ENCODE results near the gene TMEM60.

Gene TMEM60

DNA sequence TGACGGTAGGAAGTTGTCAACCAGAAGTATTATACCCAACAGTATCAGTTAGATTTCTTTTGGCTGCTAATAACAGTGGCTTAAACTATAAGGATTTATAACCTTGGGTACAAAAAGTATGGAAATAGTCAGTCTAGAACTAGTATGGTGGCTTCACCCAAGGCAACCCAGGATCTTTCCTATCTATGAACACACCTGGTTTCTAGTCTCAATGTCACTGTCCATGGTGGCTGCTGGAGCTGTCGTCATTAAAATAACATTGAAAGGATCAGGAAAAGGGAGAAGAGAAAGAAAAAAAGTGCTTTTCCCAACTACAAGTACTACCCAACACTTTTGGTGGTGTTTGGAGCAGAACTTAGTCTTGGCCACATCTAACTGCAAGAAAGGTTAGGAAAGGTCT lies 28.1 kb upstream of the TMEM60 start:
- H3K36me3 ChIP-seq (ENCODE audit: insufficient read depth): no peaks in the 10 kb centered on the region; the same call in 1 of the 2 replicates
- no peaks in the 10 kb centered on the region for H3K4me1 ChIP-seq (ENCODE audit: low read depth, poor library complexity, severe bottlenecking)
- no peak overlapping the region for H3K4me2 ChIP-seq
- H4K20me1 ChIP-seq (ENCODE audit: insufficient read depth): no peaks in the 10 kb centered on the region
- no peak overlapping the region for H3K9ac ChIP-seq
- H3K79me2 ChIP-seq (ENCODE audit: insufficient read depth, low read depth): peaks cover 9% of the 10 kb centered on the region; the same call in 1 of the 2 replicates
- no peak overlapping the region for H2AFZ ChIP-seq (ENCODE audit: low read depth)
- TF ChIP-seq, protein P1, sequence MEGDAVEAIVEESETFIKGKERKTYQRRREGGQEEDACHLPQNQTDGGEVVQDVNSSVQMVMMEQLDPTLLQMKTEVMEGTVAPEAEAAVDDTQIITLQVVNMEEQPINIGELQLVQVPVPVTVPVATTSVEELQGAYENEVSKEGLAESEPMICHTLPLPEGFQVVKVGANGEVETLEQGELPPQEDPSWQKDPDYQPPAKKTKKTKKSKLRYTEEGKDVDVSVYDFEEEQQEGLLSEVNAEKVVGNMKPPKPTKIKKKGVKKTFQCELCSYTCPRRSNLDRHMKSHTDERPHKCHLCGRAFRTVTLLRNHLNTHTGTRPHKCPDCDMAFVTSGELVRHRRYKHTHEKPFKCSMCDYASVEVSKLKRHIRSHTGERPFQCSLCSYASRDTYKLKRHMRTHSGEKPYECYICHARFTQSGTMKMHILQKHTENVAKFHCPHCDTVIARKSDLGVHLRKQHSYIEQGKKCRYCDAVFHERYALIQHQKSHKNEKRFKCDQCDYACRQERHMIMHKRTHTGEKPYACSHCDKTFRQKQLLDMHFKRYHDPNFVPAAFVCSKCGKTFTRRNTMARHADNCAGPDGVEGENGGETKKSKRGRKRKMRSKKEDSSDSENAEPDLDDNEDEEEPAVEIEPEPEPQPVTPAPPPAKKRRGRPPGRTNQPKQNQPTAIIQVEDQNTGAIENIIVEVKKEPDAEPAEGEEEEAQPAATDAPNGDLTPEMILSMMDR (conservative IDR thresholded peaks at IDR 0.05; ENCODE audit: low read depth, low read length): no peak
- no peak overlapping the region for H3K4me3 ChIP-seq (IDR thresholded peaks at IDR 0.05; ENCODE audit: insufficient read depth, low read depth, low read length)
- no peaks in the 10 kb centered on the region for H3K27me3 ChIP-seq (ENCODE audit: insufficient read depth, low read depth)
- no peak overlapping the region for H3K27ac ChIP-seq

DNA sequence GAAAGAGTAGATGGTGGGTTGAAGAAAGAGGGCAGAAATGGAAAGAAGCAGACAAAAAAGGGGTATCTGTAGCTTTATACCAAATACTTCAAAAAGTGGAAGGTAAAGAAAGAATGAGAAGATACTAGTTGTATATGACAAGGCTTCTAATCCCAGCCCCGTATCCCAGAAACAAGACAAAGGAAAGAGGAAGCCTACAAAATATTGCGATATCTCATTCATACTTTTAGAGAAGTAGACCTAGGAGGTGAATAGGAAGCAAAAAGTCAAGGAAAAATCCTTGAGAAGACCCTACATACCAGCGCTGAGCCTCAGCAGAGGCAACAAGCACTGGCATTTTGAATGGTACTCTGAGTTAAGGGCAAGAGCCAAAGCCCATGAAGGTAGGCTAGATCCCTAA lies 26.9 kb upstream of the TMEM60 start:
- TF ChIP-seq, protein P1 (conservative IDR thresholded peaks at IDR 0.05; ENCODE audit: low read depth, low read length): no peak
- Histone ChIP-seq H2AFZ (ENCODE audit: low read depth) (no peak overlapping the region), H3K36me3 (ENCODE audit: insufficient read depth) (no peaks in the 10 kb centered on the region; the same call in 1 of the 2 replicates), H3K79me2 (ENCODE audit: insufficient read depth, low read depth) (peaks cover 9% of the 10 kb centered on the region; the same call in 1 of the 2 replicates), H3K4me1 (ENCODE audit: low read depth, poor library complexity, severe bottlenecking) (no peaks in the 10 kb centered on the region), H3K27ac (no peak overlapping the region), H3K9ac (no peak overlapping the region), H4K20me1 (ENCODE audit: insufficient read depth) (no peaks in the 10 kb centered on the region), H3K4me2 (no peak overlapping the region), H3K27me3 (ENCODE audit: insufficient read depth, low read depth) (no peaks in the 10 kb centered on the region), H3K4me3 (IDR thresholded peaks at IDR 0.05; ENCODE audit: insufficient read depth, low read depth, low read length) (no peak overlapping the region)

DNA sequence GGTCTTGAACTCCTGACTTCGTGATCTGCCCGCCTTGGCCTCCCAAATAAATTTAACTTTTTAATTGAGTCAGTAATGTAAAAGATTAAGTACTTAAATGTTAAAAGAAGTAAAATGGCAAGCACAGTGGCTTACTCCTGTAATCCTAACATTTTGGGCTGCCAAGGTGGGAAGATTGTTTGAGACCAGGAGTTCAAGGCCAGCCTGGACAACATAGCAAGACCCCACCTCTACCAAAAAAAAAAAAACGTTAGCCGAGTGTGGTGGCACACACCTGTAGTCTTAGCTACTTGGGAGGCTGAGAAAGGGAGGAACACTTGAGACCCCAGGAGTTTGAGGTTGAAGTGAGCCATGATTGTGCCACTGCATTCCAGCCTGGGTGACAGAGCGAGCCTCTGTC lies 26.4 kb upstream of the TMEM60 start:
- Histone ChIP-seq H3K4me1 (ENCODE audit: low read depth, poor library complexity, severe bottlenecking) (no peaks in the 10 kb centered on the region), H3K4me2 (no peak overlapping the region), H2AFZ (ENCODE audit: low read depth) (no peak overlapping the region), H3K36me3 (ENCODE audit: insufficient read depth) (no peaks in the 10 kb centered on the region; the same call in 1 of the 2 replicates), H3K4me3 (IDR thresholded peaks at IDR 0.05; ENCODE audit: insufficient read depth, low read depth, low read length) (no peak overlapping the region), H3K79me2 (ENCODE audit: insufficient read depth, low read depth) (peaks cover 10% of the 10 kb centered on the region; the same call in 1 of the 2 replicates), H4K20me1 (ENCODE audit: insufficient read depth) (no peaks in the 10 kb centered on the region), H3K27ac (no peak overlapping the region), H3K9ac (no peak overlapping the region), H3K27me3 (ENCODE audit: insufficient read depth, low read depth) (no peaks in the 10 kb centered on the region)
- TF ChIP-seq, protein P1 (conservative IDR thresholded peaks at IDR 0.05; ENCODE audit: low read depth, low read length): no peak

DNA sequence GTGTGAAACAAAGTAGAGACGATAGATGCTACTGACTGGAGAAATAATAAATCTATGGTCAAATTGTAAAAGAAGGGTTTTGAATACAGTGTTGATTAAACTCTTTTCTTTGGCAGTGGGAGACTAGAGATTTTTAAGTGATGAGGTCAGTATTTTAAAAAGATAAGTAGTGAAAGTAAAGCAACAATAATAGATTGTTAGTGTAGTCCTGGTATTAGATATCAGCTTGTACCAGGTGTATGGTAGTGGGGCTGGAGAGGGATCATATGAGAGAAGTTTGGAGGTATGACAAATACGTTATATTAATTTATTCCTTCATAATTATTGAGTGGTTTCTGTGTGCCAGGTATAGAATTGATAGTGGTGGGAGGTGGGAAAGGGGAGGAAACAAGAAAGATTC lies 25.6 kb upstream of the TMEM60 start:
- H3K27ac ChIP-seq: no peak overlapping the region
- H3K9ac ChIP-seq: no peak overlapping the region
- no peaks in the 10 kb centered on the region for H4K20me1 ChIP-seq (ENCODE audit: insufficient read depth)
- H3K4me2 ChIP-seq: no peak overlapping the region
- no peaks in the 10 kb centered on the region for H3K4me1 ChIP-seq (ENCODE audit: low read depth, poor library complexity, severe bottlenecking)
- no peaks in the 10 kb centered on the region for H3K27me3 ChIP-seq (ENCODE audit: insufficient read depth, low read depth)
- TF ChIP-seq, protein P1 (conservative IDR thresholded peaks at IDR 0.05; ENCODE audit: low read depth, low read length): no peak
- no peak overlapping the region for H3K4me3 ChIP-seq (IDR thresholded peaks at IDR 0.05; ENCODE audit: insufficient read depth, low read depth, low read length)
- no peak overlapping the region for H2AFZ ChIP-seq (ENCODE audit: low read depth)
- no peaks in the 10 kb centered on the region; the same call in 1 of the 2 replicates for H3K36me3 ChIP-seq (ENCODE audit: insufficient read depth)
- peaks cover 10% of the 10 kb centered on the region; the same call in 1 of the 2 replicates for H3K79me2 ChIP-seq (ENCODE audit: insufficient read depth, low read depth)
